ENCODE data around the gene ASTN2. TPM values are rescaled to one million over a fixed set of nuclear protein-coding genes. Genes with fewer than 3 reads are reported as not detected.

The ASTN2 gene
- total and polyA plus RNA-seq, 9 donors: 1.8 to 6.4 (median 3.2) TPM

DNA sequence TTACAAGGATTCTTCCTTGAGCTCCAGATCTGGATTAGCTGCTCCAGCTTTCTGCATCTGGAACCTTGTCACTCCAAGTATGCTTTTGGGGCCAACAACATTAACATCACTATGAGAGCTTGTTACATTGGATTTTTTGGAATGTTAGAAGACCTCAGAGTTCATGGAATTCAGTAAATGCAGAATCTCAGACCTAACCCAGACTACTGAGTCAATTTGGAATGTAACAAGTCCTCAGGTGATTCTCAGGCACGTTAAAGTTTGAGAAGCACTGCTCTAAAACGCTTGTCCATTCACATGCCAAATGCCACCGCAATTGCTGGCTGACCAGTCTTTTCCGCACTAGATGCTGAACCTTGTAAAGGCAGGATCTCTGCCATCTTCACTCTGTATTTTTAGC is 979.2 kb downstream of the ASTN2 start:
- WGBS, 3 donors: 64 to 90% (median 66%) methylated on average over 3 to 4 of the region's 4 CpGs

DNA sequence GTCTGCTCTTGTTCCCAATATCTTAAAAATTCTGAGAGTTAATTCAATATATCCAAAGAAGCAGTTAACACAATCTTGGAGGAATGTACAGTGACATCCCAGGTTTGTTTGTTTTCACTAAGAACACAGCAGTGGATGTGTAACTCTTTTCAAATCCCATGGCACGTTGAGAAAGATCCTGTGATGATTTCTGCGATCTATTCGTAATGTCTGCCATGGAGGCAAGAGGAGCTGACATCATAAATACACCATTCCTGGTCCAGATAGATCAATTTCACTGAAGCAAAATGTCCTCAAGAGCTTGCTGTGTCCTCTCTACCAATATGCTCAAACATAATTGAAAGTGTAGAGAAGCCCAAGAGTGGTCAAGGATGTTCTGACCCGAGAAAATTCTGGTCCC is 980.5 kb downstream of the ASTN2 start:
- Histone ChIP-seq H3K36me3 (no peaks in the 10 kb centered on the region), H3K27me3 (no peaks in the 10 kb centered on the region), H3K9me3 (no peaks in the 10 kb centered on the region), H3K4me3 (no peak overlapping the region), H3K4me1 (ENCODE audit: insufficient read depth) (no peaks in the 10 kb centered on the region), H3K27ac (no peak overlapping the region)
- intact Hi-C loops (cut with DNase I): no loop called here
- 78 to 79% (median 78%) methylated on average over 4 of the region's 4 CpGs for WGBS, 3 donors
- TF ChIP-seq POLR2A (IDR thresholded peaks at IDR 0.05) (no peak), EP300 (IDR thresholded peaks at IDR 0.05) (no peak)
- TF ChIP-seq, protein P1, sequence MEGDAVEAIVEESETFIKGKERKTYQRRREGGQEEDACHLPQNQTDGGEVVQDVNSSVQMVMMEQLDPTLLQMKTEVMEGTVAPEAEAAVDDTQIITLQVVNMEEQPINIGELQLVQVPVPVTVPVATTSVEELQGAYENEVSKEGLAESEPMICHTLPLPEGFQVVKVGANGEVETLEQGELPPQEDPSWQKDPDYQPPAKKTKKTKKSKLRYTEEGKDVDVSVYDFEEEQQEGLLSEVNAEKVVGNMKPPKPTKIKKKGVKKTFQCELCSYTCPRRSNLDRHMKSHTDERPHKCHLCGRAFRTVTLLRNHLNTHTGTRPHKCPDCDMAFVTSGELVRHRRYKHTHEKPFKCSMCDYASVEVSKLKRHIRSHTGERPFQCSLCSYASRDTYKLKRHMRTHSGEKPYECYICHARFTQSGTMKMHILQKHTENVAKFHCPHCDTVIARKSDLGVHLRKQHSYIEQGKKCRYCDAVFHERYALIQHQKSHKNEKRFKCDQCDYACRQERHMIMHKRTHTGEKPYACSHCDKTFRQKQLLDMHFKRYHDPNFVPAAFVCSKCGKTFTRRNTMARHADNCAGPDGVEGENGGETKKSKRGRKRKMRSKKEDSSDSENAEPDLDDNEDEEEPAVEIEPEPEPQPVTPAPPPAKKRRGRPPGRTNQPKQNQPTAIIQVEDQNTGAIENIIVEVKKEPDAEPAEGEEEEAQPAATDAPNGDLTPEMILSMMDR (IDR thresholded peaks at IDR 0.05): no peak
- DNase-seq: no peak

More for the DNA sequence above, 979.2 kb downstream of the ASTN2 start:
- Histone ChIP-seq H3K27ac (no peak overlapping the region), H3K27me3 (no peaks in the 10 kb centered on the region), H3K4me1 (ENCODE audit: insufficient read depth) (no peaks in the 10 kb centered on the region), H3K4me3 (no peak overlapping the region), H3K9me3 (no peaks in the 10 kb centered on the region), H3K36me3 (no peaks in the 10 kb centered on the region)
- DNase-seq: no peak
- TF ChIP-seq EP300 (IDR thresholded peaks at IDR 0.05) (no peak), POLR2A (IDR thresholded peaks at IDR 0.05) (no peak)
- TF ChIP-seq, protein P1 (IDR thresholded peaks at IDR 0.05): no peak
- intact Hi-C loops (cut with DNase I): no loop called here

DNA sequence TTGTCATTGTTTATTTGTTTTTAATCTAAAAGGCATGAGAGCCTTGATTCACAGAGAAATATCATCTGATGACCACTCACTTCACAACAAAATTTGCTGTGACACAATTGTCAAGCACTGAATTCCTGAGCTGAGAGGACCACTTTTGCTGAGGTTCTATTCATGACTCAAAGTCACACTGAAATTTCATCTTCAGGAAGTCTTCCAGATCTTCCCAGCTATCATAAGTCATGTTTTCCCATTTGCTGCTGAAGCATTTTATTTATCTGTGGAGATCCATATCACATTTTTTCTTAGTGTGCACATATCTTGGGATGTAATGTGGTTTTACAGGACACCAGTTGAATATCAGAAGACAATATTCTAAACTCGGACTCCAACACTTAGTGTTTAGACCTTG is 982.8 kb downstream of the ASTN2 start:
- no peaks in the 10 kb centered on the region for H3K36me3 ChIP-seq
- H3K9me3 ChIP-seq: no peaks in the 10 kb centered on the region
- WGBS, 3 donors: 92 to 96% (median 92%) methylated on average over 1 of the region's 1 CpG
- DNase-seq: no peak
- H3K27me3 ChIP-seq: no peaks in the 10 kb centered on the region
- no peaks in the 10 kb centered on the region for H3K4me1 ChIP-seq (ENCODE audit: insufficient read depth)
- H3K27ac ChIP-seq: no peak overlapping the region
- TF ChIP-seq EP300 (IDR thresholded peaks at IDR 0.05) (no peak), POLR2A (IDR thresholded peaks at IDR 0.05) (no peak)
- TF ChIP-seq, protein P1 (IDR thresholded peaks at IDR 0.05): no peak
- no peak overlapping the region for H3K4me3 ChIP-seq
- intact Hi-C loops (cut with DNase I): no loop called here

DNA sequence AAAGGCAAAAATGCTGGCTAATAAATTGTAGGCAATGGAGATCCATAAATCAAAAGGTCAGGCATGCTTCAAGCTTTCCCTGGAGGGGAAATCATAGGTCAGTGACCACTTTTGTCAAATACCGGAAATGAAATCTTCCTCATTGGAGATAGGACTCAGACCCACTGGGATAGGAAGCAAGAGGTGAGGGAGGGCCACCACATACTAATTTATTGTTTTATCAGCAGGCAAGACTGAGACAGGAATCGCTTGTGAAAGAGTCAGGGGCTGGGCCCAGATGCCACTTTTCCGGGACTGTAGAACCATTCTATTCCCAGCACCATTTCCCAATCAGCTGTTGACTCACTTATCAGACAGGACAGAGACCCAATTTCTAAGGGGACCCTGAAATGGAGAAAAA is 984.0 kb downstream of the ASTN2 start:
- 83 to 91% (median 88%) methylated on average over 3 of the region's 3 CpGs for WGBS, 3 donors
- Histone ChIP-seq H3K4me1 (ENCODE audit: insufficient read depth) (no peaks in the 10 kb centered on the region), H3K27me3 (no peaks in the 10 kb centered on the region), H3K27ac (no peak overlapping the region), H3K9me3 (no peaks in the 10 kb centered on the region), H3K36me3 (no peaks in the 10 kb centered on the region), H3K4me3 (no peak overlapping the region)
- TF ChIP-seq POLR2A (IDR thresholded peaks at IDR 0.05): no peak
- TF ChIP-seq EP300 (IDR thresholded peaks at IDR 0.05): no peak
- intact Hi-C loops (cut with DNase I): no loop called here
- DNase-seq: no peak

DNA sequence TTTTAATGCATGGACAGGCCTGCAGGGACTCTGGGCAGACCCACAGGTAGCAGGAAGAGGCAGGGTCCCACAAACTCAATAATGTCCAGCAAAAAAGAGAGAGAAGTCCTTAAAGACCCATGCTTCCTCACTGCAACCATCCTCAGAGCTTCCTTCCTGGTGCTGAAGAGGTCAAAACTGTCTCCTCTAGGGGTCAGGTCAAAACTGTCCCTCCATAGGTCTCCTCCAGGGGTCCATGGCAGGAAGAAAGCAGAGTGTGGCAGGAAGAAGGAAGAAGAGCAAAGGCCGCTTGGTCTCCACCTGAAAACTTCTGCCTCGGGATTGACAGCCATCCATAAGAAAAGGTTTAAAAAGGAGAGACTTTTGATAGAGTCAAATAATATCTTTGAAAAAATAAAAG is 989.6 kb downstream of the ASTN2 start:
- H3K27ac ChIP-seq: no peak overlapping the region
- no peak for DNase-seq
- H3K27me3 ChIP-seq: no peaks in the 10 kb centered on the region
- intact Hi-C loops (cut with DNase I): no loop called here
- no peak overlapping the region for H3K4me3 ChIP-seq
- H3K36me3 ChIP-seq: no peaks in the 10 kb centered on the region
- H3K4me1 ChIP-seq (ENCODE audit: insufficient read depth): no peaks in the 10 kb centered on the region
- TF ChIP-seq POLR2A (IDR thresholded peaks at IDR 0.05) (no peak), EP300 (IDR thresholded peaks at IDR 0.05) (no peak)
- TF ChIP-seq, protein P1 (IDR thresholded peaks at IDR 0.05): no peak
- no peaks in the 10 kb centered on the region for H3K9me3 ChIP-seq
- 76 to 98% (median 94%) methylated on average over 2 of the region's 2 CpGs for WGBS, 3 donors
